ENCODE data around the gene CENPB.
A peak's percentile ranks its signal among the peaks of the same experiment; 100 is the strongest.
"Not testable (repeated sequence)": the region's sequence is repeated elsewhere in the genome, so short reads cannot be mapped to it uniquely, and the experiment has no call there.

Gene CENPB

GRCh38 chr20:3796477-3797225 is 10.1 kb upstream of the CENPB start:
- H3K9me3 Mint-ChIP-seq = no peaks in the 10 kb centered on the region
- peaks cover 47% of the 10 kb centered on the region for H3K4me1 Mint-ChIP-seq
- no peak for DNase-seq
- H3K4me3 Mint-ChIP-seq = peak overlapping the region; percentile 88
- no peaks in the 10 kb centered on the region for H3K36me3 Mint-ChIP-seq (ENCODE audit: low read depth)
- peaks cover 13% of the 10 kb centered on the region for H3K27me3 Mint-ChIP-seq (ENCODE audit: low read depth, poor library complexity)
- no peak for TF ChIP-seq CTCF (IDR thresholded peaks at IDR 0.05)
- H3K27ac Mint-ChIP-seq = no peak overlapping the region

GRCh38 chr20:3795511-3796468 is 9.2 kb upstream of the CENPB start, which contains the start of gene CDC25B:
Gene CDC25B, plus strand, starts transcription at chr20:3796310. Its CDS starts 222 bp downstream, at chr20:3796532.
- TF ChIP-seq CTCF (IDR thresholded peaks at IDR 0.05) = peak; percentile 28
- peak within 1 kb of the TSS; percentile 88 for H3K4me3 Mint-ChIP-seq
- H3K36me3 Mint-ChIP-seq (ENCODE audit: low read depth) = no peaks in the 10 kb centered on the region
- H3K4me1 Mint-ChIP-seq = peaks cover 47% of the 10 kb centered on the region
- peaks cover 20% of the 10 kb centered on the region for H3K27me3 Mint-ChIP-seq (ENCODE audit: low read depth, poor library complexity)
- no peaks in the 10 kb centered on the region for H3K9me3 Mint-ChIP-seq
- H3K27ac Mint-ChIP-seq = no peak within 1 kb of the TSS
- peak; percentile 94 for DNase-seq

GRCh38 chr20:3794701-3795420 is 8.3 kb upstream of the CENPB start:
- DNase-seq = no peak
- Mint-ChIP-seq H3K36me3 (ENCODE audit: low read depth) (no peaks in the 10 kb centered on the region), H3K9me3 (no peaks in the 10 kb centered on the region), H3K4me1 (peaks cover 39% of the 10 kb centered on the region), H3K4me3 (peak overlapping the region; percentile 82), H3K27ac (no peak overlapping the region), H3K27me3 (ENCODE audit: low read depth, poor library complexity) (peaks cover 23% of the 10 kb centered on the region)
- TF ChIP-seq CTCF (IDR thresholded peaks at IDR 0.05) = no peak

- H3K4me3 Mint-ChIP-seq = peak overlapping the region; percentile 42
- not testable (repeated sequence) for H3K9me3 Mint-ChIP-seq; H3K27ac Mint-ChIP-seq; DNase-seq; H3K36me3 Mint-ChIP-seq (ENCODE audit: low read depth)
- H3K4me1 Mint-ChIP-seq = peaks cover 32% of the 10 kb centered on the region
- H3K27me3 Mint-ChIP-seq (ENCODE audit: low read depth, poor library complexity) = peaks cover 26% of the 10 kb centered on the region
These were observed 7.6 kb upstream of the CENPB start for GRCh38 chr20:3794168-3794567.

- H3K9me3 Mint-ChIP-seq; H3K27ac Mint-ChIP-seq; DNase-seq; H3K36me3 Mint-ChIP-seq (ENCODE audit: low read depth); H3K4me3 Mint-ChIP-seq: not testable (repeated sequence)
- Mint-ChIP-seq H3K27me3 (ENCODE audit: low read depth, poor library complexity) (peaks cover 40% of the 10 kb centered on the region), H3K4me1 (peaks cover 11% of the 10 kb centered on the region)
These were observed 2.7 kb upstream of the CENPB start for GRCh38 chr20:3789201-3789600.

GRCh38 chr20:3788685-3789155 is 2.2 kb upstream of the CENPB start:
- Mint-ChIP-seq H3K4me3 (peak overlapping the region; percentile 12), H3K4me1 (peaks cover 13% of the 10 kb centered on the region), H3K36me3 (ENCODE audit: low read depth) (peaks cover 6% of the 10 kb centered on the region), H3K9me3 (no peaks in the 10 kb centered on the region), H3K27me3 (ENCODE audit: low read depth, poor library complexity) (peaks cover 38% of the 10 kb centered on the region), H3K27ac (no peak overlapping the region)
- TF ChIP-seq CTCF (IDR thresholded peaks at IDR 0.05) = no peak
- no peak for DNase-seq
